ENCODE measurements around the gene FAM171A1.

FAM171A1 gene

DNA sequence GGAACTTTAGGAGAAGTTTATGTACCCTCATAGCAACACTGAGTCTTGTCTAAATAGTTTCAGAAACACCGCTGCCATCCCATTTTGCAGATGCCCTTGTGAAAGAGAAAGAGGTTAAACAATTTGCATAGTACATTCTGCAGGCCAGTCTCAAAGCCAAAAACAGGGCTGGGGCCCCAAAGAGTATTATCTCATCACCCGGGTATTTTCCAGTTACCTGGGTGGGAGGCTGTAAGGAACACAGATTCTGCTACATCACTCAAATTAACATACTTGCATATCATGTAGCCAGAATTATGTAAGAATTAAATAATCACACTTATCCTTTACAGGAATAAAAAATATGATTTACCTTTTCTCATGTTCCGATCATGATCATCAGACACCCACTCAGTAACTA, 3.1 kb upstream of the FAM171A1 start:
- DNase-seq (ENCODE audit: low spot score) = no peak

DNA sequence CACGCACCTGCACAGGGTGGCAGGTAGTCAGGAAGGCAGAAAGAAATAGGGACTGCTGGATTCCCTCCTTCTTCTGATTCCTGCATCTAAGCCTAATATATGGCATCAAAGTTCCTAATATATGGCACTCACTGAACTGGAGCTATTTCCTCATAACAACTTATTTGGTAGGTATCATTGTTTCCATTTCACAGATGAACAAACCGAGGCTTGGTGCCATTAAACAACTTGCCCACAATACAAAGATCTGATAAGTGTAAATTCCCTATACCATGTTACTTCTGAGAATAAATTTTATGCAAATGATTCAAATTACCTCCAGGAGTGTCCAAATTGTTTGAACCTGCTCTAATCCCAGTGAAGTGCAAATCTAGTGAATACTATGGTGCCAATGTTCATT, 2.1 kb upstream of the FAM171A1 start:
- no peak for DNase-seq (ENCODE audit: low spot score)

- peak; percentile 8 for DNase-seq (ENCODE audit: low spot score)
Observed at GRCh38 chr10:15370212-15370855, 755 bp downstream of the FAM171A1 start.

DNA sequence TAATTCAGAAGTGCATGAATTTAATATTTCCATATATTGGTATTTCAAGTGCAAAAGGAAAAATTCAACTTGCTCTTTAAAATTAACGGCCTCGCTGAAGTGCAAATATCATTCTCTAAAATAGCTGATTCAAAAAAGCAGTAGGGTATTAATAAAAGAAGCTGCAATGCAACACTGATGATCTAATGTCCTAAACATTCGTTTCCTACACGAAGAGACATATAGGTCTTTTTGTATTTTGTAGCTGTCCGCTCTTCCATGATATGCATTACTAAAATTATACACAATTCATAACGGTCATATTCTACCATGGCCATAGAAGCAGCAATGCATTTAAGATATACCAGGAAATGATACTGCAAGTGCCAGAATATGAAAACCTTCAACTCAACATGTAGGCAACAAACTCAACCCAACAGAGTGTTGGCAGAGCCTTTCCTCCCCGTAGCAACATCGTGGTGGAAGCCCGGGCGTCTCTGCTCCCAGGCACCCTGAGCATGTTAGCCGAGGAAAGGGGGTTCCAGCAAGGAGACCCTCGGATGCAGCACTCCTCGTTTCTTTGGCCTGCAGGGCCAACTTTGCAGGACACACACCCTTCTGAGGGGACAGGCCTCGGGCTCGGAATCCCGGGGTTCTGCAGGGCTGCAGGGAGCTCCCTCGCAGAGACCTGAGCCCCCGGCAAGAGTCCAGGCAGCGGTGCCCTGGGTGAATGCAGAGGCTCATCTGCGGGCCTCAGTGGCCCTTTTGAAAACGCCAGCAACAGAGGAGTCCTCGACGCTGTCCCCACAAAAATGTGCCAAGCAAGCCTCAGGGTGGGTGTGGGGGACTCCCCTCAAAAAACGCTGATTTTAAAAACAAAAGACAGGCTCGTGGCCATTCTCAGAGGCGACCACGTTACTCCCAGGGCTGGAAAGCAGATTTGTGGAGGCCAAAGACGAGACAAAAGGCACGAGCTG, 1.6 kb downstream of the FAM171A1 start:
- DNase-seq (ENCODE audit: low spot score) = no peak

DNA sequence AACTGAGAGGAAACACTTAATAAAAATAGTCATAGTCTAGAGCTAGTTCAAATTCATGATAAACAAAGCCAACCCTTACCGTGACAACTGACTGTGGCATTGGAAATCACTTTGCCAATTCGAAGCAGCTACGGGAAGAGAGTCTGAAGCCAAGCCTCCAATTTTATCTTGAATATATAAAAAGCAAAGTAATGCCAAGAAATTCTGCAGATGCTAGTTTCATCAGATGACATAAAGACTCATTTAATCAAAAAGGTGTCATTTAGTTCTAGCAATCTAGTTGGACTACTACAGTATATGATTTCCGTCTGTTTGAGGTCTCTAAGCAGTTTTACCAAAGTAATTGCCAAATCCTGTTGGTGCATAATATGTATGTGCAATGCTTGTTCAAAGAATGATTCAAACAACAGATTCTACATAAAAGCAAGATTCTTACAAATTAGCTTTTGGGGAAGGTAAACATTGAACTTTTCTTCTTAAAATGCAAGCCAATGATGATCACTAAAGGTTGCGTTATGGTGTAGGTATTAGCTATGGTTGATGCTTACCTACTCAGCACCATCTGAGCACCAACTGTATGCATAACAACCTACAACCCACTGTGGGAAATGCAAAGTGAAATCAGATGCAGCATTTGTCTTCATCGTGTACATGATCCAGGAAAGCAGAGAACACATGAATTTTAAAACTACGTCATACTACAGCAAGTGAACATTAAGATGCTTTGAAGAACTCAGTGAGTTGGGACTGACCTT, 2.8 kb downstream of the FAM171A1 start:
- no peak for DNase-seq (ENCODE audit: low spot score)

DNA sequence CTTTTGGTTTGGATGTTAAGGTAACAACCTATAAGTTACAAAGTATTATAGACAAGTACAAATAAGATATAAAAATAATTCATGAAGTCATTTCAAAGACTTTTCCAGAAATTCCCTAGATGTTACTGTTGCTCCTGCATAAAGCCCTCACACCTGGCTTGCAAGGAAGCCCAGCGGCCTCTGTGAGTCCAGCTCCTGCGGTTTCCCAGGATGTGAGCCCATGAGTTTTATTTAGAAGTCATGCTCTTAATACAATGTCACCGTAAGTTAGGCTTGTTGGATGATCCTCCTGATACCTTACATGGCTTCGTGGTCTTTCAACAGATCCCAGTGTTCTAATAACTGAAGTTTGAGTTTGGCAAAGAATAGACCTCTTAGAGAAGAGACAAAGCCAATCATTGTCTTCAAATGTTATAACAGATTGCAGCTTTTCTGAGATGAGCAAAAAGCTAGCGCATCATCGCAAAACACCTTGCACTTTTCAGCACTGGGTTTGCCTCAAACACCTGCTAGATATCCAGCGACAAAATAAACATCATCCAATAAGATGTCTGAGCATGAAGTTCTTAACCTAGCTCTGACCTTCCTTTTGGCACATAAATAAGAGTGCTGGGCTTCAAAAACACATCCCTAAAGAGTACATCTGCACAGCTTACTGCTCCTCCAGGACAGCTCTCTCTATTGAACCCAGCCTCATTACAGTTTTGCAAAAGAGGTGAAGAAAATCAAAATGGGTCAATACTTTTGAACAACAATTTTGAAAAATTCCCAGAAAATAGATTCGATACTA, 3.6 kb downstream of the FAM171A1 start:
- no peak for DNase-seq (ENCODE audit: low spot score)

DNA sequence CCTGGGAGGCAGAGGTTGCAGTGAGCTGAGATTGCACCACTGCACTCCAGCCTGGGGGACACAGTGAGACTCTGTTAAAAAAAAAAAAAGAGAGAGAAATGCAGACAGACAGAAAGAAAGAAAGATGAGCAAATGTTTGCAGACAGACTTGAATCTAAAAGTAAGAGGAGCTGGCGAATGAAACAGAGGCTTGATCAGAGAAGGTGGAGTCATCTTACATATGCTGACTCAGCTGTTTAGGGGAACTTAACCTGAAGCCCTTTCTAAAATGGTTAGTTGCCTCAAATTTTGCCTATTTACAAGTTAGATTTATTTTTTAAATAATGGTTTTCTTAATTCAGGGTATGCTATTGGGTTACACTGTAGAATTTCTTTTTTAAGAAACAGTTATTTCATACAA, 5.4 kb downstream of the FAM171A1 start:
- no peak for DNase-seq (ENCODE audit: low spot score)

DNA sequence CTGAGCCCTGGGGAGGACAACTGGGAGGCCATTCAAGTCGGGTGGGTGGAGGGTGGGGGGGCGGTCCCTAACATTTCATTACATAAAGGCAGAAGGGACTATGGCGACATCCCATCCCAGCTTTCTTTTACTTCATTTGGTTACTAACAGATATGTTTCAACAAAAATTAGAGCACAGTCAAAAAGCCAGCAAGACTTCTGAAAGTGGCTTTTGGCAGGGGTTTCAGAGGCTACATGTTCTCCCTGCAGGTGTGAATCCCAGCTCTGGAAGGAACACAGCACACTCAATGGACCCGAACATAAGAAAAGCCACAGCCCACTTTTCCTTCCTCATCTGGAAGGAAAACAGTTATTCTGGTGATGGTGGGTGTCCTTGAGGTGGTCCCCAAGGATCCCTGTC, 7.1 kb downstream of the FAM171A1 start:
- DNase-seq (ENCODE audit: low spot score) = no peak

DNA sequence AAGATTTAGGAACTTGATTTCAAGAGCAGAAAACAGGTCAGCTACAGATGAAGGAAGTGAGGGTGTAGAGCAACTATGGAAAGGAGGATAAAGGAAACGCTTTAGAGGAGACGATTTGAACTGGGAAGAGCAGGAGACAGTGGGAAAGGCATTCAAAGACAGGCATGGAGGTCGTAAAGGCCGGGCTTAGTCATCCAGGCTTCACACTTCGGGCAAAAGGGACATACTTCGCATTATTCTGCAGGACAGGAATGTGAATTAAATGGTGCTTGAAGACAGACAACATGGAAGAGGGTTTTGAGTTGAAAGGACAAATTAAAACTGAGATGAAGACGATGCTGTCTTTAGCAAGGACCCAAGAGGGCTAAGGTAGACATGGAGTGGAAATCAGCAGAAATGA, 8.1 kb downstream of the FAM171A1 start:
- no peak for DNase-seq (ENCODE audit: low spot score)

DNA sequence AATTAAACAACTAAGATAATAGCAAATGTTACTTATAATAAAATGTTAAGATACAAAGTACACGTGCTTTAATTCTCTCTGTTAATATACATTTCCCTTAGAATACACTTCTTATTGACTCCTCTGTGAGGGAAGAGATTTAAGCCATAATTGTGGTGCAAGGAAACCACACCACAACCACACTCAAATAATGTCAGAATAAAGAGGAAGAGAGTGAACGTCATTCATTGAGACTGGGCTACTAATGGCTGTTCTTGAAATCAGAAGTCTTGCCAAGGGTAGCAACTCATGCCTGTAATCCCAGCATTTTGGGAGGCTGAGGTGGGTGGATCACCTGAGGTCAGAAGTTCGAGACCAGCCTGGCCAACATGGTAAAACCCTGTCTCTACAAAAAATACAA, 10.0 kb downstream of the FAM171A1 start:
- no peak for DNase-seq (ENCODE audit: low spot score)

DNA sequence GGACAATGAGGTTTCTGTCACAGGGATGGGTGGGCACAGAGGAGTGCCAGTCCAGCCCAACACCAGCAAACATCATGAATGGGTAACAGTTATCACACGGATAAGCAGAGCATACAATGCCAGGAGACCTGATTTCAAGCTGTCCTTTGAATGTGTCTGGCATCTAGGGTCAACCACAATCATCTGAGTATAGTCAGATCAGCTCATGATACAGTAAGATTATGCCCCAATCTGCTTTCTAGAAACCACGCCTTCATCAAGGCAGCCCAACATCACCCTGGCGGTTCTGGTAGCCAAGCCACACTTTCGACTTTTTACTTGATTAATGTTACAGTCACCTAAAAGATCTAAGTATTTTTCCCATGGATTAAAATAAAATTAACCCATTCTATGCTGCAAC, 10.5 kb downstream of the FAM171A1 start:
- DNase-seq (ENCODE audit: low spot score) = no peak

DNA sequence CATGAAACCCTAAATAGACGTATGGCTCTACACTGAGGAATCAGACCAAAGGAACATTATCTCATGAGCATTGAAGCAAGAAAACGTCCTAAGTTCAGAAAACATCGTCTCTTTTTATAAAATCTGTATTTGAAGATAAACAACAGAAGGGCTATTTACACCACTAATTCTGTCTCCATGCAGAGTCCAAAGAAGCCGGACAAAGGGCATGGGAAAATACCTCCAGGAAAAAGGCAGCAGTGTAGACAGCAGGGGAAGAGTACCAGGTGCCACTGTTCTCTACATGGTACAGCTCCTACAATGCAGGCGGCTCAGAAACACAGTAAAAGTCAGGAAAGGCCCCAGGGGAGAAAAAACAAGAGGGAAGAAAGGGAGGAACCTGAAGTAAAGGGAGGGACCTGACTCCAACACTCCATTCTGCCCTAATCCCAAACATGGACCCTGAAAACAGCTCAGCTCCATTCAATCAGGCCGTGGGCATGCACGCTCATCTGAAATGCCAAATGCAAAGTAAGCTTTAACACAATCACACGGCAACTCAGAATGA, 17.5 kb downstream of the FAM171A1 start:
- DNase-seq (ENCODE audit: low spot score) = no peak

DNA sequence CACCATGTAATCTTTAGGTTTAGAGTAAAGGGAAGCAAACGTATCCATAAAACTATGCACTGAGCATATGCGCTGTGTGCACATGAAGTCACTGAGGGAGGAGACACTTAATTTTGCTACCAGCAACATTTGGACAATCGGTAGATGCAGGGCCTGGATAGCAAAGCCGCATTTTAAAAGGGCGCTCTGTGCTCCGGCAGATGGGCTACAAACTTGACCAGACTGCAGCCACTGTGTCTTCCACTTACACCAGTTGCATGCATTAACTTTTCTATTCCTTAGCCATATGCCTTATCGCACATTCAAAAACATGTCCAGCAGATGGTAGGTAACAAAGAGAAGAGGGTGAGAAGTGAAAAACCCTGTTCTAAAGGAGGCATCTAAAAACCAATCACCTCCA, 18.3 kb downstream of the FAM171A1 start:
- no peak for DNase-seq (ENCODE audit: low spot score)

DNA sequence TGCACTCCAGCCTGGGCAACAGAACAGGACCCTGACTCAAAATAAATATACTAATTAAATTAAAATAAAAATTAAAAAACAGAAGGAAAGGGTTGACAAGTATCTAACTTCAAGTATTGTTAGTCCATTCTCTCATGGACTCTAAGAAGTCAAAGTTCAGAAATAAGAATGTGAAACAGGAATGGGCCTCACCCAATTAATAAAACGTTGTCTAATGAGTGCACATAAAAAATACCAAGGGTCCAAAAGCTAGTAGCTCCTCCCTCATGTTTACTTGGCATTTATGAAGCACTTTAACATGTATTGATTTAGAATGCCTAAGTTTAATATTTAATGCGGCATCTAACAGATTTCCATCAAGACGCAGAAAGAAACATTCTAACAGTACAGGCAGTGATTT, 18.9 kb downstream of the FAM171A1 start:
- DNase-seq (ENCODE audit: low spot score) = no peak

- DNase-seq (ENCODE audit: low spot score) = no peak
Observed at GRCh38 chr10:15351099-15351820, 19.8 kb downstream of the FAM171A1 start.

DNA sequence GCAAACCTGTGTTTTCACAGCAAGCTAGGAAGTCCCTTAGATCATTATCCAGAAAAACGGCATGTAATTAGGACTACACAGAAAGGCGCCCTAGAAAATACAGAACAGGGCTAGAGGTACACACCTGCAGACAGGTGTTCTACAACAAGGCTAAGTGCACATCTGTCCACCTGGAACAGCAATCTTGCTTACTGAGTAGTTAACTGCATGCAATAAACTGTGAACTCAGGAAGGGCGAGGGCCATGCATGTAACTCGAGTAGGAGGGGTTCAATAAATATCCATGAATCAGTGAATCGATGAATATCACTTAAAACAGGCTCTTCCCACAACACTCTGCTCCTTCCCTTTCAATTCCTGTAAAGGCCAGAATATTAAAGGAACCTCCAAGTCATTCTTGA, 22.0 kb downstream of the FAM171A1 start:
- DNase-seq (ENCODE audit: low spot score) = no peak

GRCh38 chr10:15348579-15348978, 22.5 kb downstream of the FAM171A1 start:
- no peak for DNase-seq (ENCODE audit: low spot score)

DNA sequence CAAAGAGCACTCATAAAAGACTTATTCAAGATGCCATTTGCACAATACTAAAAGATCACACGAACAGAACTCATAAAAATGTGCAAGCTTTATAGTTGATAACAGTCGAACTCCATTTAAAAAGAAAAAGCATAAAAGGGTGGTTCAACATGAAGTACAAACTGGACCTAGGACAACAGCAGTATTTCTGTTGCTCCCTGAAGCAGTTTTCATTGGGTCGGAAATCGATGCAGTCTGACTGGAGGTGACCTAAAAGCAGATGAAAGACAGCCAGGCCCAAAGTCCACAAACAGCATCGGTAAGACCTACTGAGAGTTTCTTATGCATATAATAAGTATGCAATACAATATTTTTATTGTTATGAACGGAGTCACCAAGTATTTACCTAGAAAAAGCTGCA, 23.9 kb downstream of the FAM171A1 start:
- DNase-seq (ENCODE audit: low spot score) = no peak

DNA sequence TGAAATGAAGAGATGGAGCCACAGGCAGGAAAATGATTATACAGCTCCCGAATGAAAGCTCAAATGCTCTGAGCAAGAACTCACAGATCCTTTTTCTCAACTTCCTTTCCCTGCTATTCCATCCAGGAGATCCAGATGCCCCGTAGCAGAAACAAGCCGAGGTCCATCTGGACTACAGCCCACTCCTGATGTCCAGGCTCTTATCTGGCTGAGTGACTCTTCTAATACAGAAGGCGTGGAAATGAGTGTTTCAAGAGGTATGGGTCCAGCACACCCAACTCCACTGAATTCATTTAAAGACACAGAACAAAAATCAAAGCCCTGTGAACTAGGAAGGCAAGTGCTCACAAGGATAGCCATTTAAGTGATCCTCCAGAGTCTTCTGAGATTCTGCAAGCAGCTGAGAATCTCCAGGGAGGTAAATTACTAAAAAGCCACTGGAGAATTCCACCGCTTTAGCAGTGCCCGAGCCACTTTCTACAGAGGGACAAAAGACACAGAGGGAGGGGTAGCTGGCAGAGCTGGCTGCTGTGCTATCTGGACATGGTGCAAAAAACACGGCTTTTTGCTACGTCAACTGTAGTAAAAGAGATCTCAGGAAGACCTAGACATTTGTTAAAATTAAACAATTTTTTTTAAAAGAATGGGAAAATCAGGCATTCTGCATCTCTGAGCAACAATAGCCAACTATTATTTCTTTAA, 24.5 kb downstream of the FAM171A1 start:
- no peak for DNase-seq (ENCODE audit: low spot score)

DNA sequence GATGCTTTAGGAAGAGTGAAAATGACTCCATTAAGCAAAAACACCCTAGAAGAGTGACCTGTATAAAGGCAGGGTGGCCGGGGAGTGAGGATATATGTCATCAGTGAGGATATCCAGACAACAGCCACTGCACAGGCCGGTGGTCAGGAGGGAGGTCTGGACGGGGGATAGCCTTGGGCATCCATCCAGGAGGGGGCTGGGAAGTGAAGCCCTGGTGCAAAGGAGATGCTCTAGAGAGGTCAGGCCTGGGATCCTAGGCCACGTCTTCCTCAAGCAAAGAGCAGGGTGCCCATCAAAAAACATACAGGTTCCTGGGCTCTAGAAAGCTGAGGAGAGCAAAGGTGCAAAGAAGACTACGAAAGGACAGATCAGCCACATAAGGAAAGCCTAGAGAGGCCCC, 25.6 kb downstream of the FAM171A1 start:
- DNase-seq (ENCODE audit: low spot score) = no peak

Data from germinal center (tissue), 1 donor.